ENCODE results near the gene UBC. TPM values are rescaled to one million over a fixed set of nuclear protein-coding genes. Genes with fewer than 3 reads are reported as not detected.
"Not testable (repeated sequence)": the region's sequence is repeated elsewhere in the genome, so short reads cannot be mapped to it uniquely, and the experiment has no call there.

UBC gene
- polyA plus RNA-seq, 3 donors = 951 to 1,149 (median 1,141) TPM

DNA sequence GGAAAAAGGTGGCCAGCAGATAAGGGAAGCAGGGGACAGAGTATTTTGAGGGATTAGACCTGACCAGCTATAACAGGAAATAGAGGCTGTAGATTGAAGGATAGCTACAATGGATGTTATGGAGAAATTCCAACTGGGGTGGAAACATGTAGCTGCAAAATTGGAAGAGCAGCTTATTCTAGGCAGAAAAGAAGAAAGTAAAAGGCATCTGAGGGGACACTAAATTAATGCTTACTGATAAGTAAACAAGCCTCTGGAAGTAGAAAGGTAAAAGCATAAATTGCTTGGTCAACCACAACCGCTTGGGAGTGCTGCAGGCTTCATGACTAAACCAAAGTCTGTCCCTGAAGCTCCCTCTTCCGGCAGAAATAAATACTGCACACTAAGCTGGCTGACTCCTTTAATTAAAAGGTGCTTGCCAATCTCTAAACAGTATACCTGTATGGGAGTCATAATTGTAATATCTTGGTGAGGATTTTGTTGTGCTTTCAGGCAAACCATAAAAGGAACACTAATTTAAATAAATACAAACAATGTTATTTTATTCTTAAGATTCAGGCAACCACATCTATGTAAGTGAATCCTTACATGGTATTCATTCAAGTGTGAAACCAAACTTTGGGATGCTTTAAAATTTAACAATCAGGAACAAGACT, 7.7 kb downstream of the UBC start:
- peak in 10 of 11 donors; percentile 80 to 93 (median 88) for DNase-seq (ENCODE audit: extremely low read depth in 1 of 11, low read depth in 9 of 11, low spot score in 4 of 11)

DNA sequence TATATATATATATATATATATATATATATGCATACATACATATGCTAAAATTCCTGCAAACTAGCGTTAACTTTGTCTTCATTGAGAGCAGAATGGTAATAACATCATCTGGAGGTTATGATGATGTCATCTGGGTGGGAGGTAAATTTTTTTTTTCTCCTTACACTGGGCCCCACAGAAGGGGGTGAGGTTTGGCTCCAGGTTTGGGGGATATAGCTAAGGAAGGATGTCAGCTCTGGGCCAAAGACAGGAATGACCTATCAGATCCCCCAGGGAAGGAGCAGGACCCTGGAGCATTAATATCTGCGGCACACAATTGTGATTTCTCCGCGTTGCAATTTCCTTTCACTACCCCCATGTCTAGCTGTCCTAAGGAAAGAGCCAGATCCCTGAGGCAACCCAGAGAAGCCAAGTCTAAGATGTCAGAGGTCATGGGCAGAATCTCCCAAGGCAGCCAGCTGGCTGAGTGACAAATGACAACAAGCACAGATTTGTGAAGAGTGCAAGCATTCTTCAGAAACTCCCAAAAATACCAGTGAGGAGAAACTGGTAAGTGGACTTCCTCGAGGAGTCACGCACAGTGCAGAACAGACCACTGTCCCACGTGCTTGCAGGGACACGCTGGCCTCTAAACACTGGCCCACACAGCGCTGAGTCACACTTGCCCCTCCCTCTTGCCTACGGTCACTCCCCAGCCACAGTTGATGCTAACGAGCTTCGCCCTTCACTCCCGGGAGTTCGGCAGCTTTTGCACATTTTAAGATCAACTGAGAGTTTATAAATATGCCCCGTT, 9.9 kb downstream of the UBC start:
- no peak for DNase-seq (ENCODE audit: extremely low read depth in 1 of 11, low read depth in 9 of 11, low spot score in 4 of 11)

DNA sequence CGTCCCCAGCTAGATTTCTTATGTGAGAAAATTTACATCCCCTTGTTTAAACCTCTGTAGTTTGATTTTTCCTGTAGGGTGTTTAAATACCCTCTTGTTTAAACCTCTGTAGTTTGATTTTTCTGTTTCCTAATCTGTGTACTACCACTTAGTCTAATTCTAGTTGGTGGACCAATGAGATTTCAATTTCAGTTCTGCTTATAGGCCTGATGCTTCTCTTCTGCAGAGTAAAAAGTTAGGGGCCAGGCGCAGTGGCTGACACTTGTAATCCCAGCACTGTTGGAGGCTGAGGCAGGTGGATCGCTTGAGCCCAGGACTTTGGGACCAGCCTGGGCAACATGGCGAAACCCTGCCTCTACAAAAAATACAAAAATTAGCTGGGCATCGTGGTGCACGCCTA, 11.5 kb downstream of the UBC start:
- no peak for DNase-seq (ENCODE audit: extremely low read depth in 1 of 11, low read depth in 9 of 11, low spot score in 4 of 11)

DNA sequence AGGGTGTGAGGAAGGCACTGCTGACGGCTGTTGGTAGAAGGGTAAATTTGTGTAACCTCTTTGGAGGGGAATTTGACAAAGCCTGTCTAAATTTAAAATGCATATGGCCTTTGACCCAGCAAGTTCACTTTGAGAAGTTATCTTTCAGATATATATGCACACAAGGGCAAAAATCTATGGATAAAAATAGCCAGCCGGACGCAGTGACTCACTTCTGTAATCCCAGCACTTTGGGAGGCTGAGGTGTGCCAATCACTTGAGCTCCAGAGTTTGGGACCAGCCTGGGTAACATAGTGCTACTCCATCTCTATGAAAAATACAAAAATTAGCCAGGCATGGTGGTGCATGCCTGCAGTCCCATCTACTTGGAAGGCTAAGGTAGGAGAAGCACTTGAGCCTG, 13.4 kb downstream of the UBC start:
- DNase-seq (ENCODE audit: extremely low read depth in 1 of 11, low read depth in 9 of 11, low spot score in 4 of 11) = no peak

DNA sequence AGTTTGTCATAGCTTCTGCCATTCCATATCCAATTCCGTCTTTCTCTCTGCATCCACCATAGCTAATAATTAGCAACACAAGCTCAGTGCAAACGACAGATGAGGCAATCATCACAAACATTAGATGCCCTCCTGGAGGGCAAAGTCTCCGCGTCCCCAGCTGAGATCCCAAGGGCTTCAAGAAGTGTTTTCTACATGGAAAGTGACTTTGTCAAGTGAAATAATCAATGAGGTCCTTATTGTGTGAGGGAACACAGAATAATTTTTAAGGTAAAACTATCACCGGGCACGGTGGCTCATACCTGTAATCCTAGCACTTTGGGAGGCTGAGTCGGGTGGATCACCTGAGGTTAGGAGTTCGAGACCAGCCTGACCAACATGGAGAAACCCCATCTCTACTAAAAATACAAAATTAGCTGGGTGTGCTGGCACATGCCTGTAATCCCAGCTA, 14.1 kb downstream of the UBC start:
- DNase-seq (ENCODE audit: extremely low read depth in 1 of 11, low read depth in 9 of 11, low spot score in 4 of 11) = not testable (repeated sequence)

DNA sequence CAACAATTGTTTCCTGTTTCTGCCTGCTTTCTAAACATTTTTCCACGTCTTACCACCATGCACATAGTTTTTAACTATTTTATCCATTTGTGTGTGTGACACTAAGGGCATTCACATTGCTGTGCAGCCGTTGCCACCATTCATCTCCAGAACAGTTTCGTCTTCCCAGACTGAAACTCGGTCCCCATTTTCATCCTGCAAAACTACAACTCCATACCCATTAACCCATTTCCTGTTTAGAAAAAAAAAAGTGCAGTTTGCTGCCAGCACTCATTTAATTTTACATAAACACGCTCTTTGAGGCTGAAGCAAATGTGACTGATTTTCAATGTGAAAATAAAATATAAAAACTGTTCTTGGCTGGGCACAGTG, 15.5 kb downstream of the UBC start:
- DNase-seq (ENCODE audit: extremely low read depth in 1 of 11, low read depth in 9 of 11, low spot score in 4 of 11) = no peak

DNA sequence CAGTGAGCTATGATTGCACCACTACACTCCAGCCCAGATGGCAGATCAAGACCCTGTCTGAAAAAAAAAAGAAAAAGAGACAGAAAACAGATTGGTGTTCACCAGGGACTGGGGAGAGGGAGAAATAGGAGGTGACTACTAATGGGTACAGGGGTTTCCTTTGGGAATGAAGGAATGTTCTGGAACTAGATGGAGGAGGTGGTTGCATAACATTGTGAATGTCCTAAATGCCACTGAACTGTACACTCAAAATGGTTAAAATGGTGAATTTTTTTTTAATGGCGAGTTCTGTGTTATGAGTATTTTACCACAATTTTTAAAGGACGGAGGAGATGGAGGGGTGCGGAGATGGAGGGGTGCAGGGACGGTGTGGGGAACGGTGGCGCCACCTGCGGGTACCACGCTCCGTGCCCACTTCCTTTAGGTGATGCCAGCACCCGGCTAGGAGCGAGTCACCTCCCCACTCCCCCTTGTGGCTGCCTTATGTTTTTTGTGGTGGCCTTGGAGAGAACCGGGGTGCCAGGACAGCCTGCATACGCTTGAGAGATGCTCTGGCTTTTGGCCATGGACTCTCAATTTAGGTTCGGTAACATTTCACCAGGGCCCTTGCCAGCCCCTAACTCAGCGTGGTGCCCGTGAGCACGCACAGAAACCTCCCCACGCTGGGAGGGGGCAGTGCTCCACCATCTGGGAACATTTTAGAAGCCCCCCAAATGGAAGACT, 16.1 kb downstream of the UBC start:
- no peak for DNase-seq (ENCODE audit: extremely low read depth in 1 of 11, low read depth in 9 of 11, low spot score in 4 of 11)

DNA sequence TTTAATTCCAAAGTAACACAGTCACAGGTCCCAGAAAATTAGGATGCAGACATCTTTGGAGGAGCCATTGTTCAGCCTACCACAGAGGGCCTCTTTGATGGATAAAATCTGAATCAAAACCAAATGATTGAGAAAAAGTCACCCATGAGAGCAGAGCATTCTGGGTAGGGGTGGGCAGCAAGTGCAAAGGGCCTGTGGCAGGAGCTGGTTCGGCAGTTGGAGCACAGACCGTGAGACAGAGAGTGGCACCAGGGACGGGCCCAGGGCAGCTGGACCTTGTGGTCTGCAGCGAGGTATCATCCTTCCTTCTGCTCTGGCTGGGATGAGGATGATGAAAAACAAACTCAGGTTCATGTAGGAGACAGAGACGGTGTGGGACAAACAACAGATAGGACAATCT, 18.0 kb downstream of the UBC start:
- DNase-seq (ENCODE audit: extremely low read depth in 1 of 11, low read depth in 9 of 11, low spot score in 4 of 11) = no peak

DNA sequence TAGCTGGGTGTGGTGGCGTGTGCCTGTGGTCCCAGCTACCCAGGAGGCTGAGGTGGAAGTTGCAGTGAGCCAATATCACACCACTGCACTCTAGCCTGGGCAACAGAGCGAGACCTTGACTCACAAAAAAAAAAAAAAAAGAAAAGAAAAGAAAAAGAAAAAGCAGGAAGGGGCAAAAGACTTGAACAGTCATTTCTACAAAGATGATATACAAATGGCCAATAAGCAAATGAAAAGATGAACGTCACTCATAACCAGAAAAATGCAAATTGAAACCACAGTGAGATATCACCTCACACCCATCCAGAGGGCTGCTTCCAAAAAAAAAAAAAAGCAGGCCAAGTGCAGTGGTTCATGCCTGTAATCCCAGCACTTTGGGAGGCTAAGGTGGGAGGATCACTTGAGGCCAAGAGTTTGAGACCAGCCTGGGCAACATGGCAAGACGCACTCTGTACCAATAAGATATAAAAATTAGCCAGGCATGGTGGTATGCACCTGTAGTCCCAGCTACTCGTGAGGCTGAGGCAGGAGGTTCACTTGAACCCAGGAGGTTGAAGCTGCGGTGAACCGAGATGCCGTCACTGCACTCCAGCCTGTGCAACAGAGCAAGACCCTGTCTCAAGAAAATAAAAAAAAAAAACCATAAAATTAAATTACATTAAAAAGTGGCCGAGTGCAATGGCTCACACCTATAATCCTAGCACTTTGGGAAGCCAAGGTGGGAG, 20.5 kb downstream of the UBC start:
- DNase-seq (ENCODE audit: extremely low read depth in 1 of 11, low read depth in 9 of 11, low spot score in 4 of 11) = no peak

DNA sequence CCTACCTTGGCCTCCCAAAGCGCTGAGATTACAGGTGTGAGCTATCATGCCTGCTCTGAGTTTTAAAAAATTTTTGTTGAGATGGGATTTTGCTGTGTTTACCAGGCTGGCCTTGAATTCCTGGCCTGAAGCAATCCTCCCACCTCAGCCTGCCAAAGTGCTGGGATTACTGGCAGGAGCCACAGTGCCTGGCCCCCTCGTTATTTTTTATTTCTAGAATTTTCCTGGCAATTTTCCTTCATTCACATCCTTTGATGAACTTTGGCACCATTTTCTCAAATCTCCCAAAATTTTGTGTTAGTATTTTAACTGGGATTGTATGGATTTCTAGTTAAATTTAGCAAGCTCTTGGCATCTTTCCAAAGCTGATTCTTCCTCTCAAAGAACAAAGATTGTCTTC, 26.2 kb downstream of the UBC start:
- DNase-seq (ENCODE audit: extremely low read depth in 1 of 11, low read depth in 9 of 11, low spot score in 4 of 11) = no peak

DNA sequence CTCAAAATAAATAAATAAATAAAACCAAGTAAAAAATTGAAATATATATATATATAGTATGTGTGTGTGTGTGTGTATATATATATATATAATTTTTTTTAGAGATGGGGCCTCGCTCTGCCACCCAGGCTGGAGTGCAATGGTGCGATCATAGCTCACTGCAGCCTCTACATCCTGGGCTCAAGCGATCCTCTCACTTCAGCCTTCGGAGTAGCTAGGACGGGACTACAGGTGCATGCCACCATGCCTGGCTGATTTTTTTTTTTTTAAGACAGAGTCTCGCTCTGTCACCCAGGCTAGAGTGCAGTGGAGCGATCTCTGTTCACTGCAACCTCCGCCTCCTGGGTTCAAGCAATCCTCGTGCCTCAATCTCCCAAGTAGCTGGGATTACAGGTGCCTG, 26.7 kb downstream of the UBC start:
- not testable (repeated sequence) for DNase-seq (ENCODE audit: extremely low read depth in 1 of 11, low read depth in 9 of 11, low spot score in 4 of 11)

DNA sequence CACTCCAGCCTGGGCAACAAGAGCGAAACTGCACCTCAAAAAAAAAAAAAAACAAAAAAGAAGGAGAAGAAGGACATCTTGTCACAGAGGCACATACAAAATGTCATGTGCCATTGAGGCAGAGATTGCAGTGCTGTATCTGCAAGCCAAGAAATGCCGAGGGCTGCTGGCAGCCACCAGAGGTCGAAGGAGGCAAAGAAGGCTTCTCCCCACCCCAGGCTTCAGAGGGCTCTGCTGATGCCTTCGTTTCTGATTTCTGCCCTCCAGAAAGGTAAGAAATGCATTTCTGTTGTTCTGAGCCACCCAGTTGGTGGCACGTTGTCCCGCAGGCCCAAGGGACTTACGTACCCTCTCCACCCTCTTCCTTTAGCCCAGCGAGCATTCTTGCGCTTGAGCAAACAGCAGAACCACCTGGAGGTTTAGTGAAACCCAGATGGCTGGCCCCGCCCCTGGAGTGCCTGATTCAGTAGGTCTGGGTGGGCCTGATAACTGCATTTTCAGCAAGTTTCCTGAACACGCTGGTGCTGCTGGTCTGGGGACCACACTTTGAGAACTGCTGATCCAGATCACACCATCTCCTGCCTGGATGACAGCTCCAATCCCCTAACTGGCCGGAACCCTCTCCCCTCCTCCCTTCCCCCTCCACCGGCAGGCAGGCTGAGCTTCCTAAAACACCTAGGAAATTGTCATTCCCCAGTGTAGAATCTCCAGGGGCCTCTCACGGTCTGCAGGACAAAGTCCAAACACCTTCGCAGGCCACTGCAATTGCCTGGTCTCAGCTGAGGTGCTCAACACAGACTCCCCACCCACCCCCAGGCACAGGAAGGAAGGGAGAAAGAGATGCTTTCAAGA, 29.6 kb downstream of the UBC start:
- DNase-seq (ENCODE audit: extremely low read depth in 1 of 11, low read depth in 9 of 11, low spot score in 4 of 11) = peak in 1 of 11 donors; percentile 46

DNA sequence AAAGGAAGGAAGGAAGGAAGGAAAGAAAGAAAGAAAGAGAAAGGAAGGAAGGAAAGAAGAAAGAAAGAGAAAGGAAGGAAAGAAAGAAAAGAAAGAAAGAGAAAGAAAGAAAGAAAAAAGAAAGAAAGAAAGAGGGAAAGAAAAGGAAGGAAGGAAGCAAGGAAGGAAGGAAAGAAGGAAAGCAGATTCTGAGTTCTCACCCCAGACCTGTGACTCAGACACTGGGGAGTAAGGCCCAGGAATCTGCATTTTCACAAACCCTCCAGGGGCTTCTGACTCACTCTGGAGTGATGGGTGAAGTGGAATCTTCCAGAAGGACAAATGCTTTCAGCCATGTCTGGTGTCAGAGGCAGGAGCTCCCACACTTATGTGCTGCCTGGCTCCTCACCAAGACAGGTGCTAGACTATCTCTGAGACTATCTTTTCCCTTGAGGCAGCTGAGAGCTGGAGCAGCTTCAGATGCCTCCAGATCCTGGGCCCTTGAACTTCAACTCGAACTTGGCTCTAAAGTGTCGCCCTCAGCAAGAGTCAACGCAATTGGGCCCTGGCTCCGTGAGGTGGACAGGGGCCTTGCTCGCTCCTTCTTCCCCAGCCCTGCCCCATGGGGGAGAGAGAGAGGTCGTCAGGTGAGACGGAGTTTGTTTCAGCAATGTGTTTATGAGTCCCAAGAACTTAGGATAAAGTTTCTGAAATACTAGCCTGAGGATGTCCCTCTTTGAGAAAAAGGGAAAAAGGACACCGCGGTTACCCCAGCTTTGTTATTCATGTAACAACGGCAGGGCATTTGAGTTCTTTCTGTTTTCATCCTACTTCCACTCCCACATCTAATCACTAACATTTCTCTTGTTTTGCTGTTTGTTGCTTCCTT, 31.0 kb downstream of the UBC start:
- DNase-seq (ENCODE audit: extremely low read depth in 1 of 11, low read depth in 9 of 11, low spot score in 4 of 11) = peak in 2 of 11 donors; percentile 33 to 35

DNA sequence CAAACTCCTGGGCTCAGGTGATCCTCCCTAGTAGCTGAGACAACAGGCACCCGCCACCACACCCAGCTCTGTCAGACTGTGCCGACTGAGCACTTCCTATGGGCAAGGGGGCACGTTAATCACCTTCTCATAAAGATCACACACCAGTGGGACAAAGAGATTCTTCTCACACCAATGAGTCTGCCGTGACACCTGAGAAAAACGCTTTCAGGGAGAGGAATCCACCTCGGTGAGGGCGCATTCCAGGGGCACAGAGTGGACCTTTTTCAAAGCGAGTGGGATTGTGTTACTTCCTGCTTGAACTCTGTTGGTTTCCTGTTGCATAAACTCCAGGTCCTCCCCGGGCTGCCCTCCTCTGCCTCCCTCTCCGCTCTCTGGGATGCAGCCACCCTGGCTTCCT, 33.3 kb downstream of the UBC start:
- DNase-seq (ENCODE audit: extremely low read depth in 1 of 11, low read depth in 9 of 11, low spot score in 4 of 11) = peak in 6 of 11 donors; percentile 47 to 75 (median 56)

DNA sequence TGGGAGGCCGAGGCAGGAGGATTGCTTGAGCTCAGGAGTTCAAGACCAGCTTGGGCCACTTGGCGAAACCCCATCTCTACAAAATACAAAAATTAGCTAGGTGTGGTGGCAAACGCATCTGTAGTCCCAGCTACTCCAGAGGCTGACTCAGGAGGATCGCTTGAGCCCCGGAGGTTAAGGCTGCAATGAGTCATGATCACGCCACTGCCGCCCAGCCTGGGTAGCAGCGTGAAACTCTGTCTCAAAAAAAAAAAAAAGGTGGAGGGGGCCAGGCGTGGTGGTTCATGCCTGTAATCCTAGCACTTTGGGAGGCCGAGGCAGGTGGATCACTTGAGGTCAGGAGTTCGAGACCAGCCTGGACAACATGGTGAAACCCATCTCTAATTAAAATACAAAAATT, 34.1 kb downstream of the UBC start:
- DNase-seq (ENCODE audit: extremely low read depth in 1 of 11, low read depth in 9 of 11, low spot score in 4 of 11) = not testable (repeated sequence)

DNA sequence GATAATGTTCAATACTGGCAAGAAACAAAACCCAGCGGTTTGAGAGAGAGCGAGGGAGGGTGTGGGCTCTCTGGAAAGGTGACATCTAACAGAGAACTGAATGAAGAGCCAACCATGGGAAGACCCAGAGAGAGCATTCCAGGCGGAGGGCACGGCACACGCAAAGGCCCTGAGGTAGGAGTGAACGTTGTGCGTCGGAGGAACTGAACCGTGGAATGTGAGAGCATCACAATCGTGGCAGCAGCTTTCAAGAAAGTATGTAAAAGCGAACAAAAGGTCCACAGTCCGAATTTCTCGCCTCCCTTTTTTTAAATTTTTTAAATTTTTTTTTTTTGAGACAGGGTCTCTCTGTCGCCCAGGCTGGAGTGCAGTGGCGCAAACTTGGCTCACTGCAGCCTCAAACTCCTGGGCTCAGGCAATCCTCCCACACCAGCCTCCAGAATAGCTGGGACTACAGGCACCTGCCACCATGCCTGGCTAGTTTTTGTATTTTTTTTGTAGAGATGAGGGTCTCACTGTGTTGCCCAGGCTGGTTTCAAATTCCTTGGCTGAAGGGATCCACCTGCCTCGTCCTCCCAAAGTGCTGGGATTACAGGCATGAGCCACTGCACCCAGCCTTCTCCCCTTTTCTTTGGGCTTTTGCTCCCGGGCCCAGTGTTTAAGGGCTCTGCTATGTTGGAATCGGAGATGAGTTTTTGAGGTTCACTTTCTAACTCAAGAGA, 35.5 kb downstream of the UBC start:
- no peak for DNase-seq (ENCODE audit: extremely low read depth in 1 of 11, low read depth in 9 of 11, low spot score in 4 of 11)

DNA sequence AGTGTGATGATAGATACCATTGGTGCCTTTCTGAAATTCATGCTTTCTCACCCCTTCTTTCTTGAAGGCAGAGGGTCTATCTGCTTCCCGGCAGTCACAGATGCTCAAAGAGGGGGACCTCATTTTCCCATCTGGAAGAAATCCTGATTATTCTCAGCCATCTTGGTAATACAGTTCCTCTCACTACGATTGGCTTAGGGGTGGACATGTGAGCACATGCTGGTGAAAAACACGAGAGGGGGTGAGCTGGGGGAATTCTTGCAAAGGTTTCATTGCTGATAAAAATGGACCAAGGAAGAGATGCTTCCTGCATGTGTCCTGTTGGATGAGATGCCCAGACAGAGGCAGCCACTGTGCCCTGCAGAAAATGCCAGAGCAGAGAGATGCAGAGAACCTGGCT, 37.0 kb downstream of the UBC start:
- no peak for DNase-seq (ENCODE audit: extremely low read depth in 1 of 11, low read depth in 9 of 11, low spot score in 4 of 11)

Measured in renal cortex interstitium (tissue), 11 donors.